HCT116 (cell line): ENCODE measurements around the gene DHRS4L2.
"Not testable (repeated sequence)": the region's sequence is repeated elsewhere in the genome, so short reads cannot be mapped to it uniquely, and the experiment has no call there.

Experiments
- EZH2 ChIP-seq: fragments of 200-600 bp; sonication (generic); IDR thresholded peaks from 2 replicates; pipeline ENCODE4 v1.6.1; 2017; ENCODE audit warnings: antibody characterized with exemption, mixed run types
- EZH2phosphoT487 ChIP-seq: fragments of 200-600 bp; IDR thresholded peaks from 2 replicates; pipeline ENCODE4 v1.6.1; 2018; ENCODE audit warnings: antibody characterized with exemption, borderline replicate concordance
- POLR2A ChIP-seq: IDR thresholded peaks from 2 replicates; pipeline ENCODE4 v1.7.0; 2011; ENCODE audit warnings: borderline replicate concordance; ENCODE audit not compliant: insufficient read depth, insufficient read length; ENCODE audit errors: extremely low read depth
- POLR2AphosphoS5 ChIP-seq: IDR thresholded peaks from 2 replicates; pipeline ENCODE4 v1.6.1; 2011; ENCODE audit warnings: mild to moderate bottlenecking, low read depth, low read length, moderate library complexity
- YY1 ChIP-seq: IDR thresholded peaks from 2 replicates; pipeline ENCODE4 v1.6.1; 2011; ENCODE audit warnings: low read length, low read depth, moderate library complexity, mild to moderate bottlenecking; ENCODE audit not compliant: insufficient replicate concordance; ENCODE audit errors: extremely low read depth
- TF ChIP-seq, protein P1 (sequence below): IDR thresholded peaks from 2 replicates; pipeline ENCODE4 v1.6.1; 2012; ENCODE audit warnings: low read depth
- TF ChIP-seq, protein P2 (sequence below), 3 experiments: fragments of 200-600 bp in 1 of 3; sonication (generic) in 1 of 3; IDR thresholded peaks in 2 of 3; conservative IDR thresholded peaks in 1 of 3; 2 replicates each; pipeline ENCODE4 v1.5.1; 2012 to 2017; ENCODE audit warnings: low read depth in 2 of 3, low read length in 2 of 3, antibody characterized with exemption in 1 of 3, borderline replicate concordance in 1 of 3, control low read depth in 1 of 3, mild to moderate bottlenecking in 1 of 3, mixed read lengths in 1 of 3, mixed run types in 1 of 3, moderate library complexity in 1 of 3; ENCODE audit not compliant: insufficient read depth in 1 of 3

DNA sequence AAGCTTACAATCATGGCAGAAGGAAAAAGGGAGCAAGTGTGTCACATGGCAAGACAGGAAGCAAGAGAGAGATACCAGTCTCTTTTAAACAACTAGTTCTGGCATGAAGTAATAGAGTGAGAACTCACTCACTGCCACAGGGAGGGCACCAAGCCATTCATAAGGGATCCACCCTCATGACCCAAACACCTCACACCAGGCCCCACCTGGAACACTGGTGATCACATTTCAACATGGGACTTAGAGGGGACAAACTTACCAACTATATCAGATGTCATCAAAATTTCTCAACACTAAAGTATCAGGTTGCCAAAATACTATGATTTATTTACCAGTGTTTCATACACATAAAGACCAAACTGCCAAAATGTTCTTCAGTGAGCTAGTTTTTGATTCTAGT, 27.8 kb upstream of the DHRS4L2 start:
- TF ChIP-seq, protein P1, sequence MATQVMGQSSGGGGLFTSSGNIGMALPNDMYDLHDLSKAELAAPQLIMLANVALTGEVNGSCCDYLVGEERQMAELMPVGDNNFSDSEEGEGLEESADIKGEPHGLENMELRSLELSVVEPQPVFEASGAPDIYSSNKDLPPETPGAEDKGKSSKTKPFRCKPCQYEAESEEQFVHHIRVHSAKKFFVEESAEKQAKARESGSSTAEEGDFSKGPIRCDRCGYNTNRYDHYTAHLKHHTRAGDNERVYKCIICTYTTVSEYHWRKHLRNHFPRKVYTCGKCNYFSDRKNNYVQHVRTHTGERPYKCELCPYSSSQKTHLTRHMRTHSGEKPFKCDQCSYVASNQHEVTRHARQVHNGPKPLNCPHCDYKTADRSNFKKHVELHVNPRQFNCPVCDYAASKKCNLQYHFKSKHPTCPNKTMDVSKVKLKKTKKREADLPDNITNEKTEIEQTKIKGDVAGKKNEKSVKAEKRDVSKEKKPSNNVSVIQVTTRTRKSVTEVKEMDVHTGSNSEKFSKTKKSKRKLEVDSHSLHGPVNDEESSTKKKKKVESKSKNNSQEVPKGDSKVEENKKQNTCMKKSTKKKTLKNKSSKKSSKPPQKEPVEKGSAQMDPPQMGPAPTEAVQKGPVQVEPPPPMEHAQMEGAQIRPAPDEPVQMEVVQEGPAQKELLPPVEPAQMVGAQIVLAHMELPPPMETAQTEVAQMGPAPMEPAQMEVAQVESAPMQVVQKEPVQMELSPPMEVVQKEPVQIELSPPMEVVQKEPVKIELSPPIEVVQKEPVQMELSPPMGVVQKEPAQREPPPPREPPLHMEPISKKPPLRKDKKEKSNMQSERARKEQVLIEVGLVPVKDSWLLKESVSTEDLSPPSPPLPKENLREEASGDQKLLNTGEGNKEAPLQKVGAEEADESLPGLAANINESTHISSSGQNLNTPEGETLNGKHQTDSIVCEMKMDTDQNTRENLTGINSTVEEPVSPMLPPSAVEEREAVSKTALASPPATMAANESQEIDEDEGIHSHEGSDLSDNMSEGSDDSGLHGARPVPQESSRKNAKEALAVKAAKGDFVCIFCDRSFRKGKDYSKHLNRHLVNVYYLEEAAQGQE, result not testable (repeated sequence)
- TF ChIP-seq, protein P2, sequence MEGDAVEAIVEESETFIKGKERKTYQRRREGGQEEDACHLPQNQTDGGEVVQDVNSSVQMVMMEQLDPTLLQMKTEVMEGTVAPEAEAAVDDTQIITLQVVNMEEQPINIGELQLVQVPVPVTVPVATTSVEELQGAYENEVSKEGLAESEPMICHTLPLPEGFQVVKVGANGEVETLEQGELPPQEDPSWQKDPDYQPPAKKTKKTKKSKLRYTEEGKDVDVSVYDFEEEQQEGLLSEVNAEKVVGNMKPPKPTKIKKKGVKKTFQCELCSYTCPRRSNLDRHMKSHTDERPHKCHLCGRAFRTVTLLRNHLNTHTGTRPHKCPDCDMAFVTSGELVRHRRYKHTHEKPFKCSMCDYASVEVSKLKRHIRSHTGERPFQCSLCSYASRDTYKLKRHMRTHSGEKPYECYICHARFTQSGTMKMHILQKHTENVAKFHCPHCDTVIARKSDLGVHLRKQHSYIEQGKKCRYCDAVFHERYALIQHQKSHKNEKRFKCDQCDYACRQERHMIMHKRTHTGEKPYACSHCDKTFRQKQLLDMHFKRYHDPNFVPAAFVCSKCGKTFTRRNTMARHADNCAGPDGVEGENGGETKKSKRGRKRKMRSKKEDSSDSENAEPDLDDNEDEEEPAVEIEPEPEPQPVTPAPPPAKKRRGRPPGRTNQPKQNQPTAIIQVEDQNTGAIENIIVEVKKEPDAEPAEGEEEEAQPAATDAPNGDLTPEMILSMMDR (IDR thresholded peaks at IDR 0.05 in 2 of 3, conservative IDR thresholded peaks at IDR 0.05 in 1 of 3; ENCODE audit: borderline replicate concordance in 1 of 3, insufficient read depth in 1 of 3, low read depth in 2 of 3, low read length in 2 of 3), result not testable (repeated sequence)
- not testable (repeated sequence) for TF ChIP-seq POLR2AphosphoS5, EZH2phosphoT487, YY1, EZH2, POLR2A
